Measurements from ENCODE around the gene SHROOM1.

Gene SHROOM1

DNA sequence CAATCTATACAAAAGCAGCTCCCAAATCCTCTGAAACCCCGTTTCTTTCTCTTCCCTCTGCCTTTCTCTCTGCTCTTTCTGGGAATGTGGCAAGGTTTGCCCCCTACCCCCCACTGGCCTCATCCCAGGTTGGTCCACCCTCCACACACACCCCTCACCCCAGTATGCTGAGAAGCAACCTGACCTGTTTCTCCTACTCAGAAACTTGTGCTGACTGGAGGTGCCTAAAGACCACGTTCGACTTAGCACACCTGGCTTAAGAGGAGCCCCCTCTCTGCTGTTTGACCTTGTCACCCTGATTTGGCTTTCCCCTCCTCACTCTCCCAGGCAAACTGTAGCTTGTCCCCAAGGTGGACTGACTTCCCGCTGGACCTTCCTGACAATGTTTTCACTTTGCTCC lies 52.3 kb downstream of the SHROOM1 start:
- H3K4me3 ChIP-seq (ENCODE audit: low read depth, low read length), result peak overlapping the region; percentile 73
- TF ChIP-seq, protein P1, sequence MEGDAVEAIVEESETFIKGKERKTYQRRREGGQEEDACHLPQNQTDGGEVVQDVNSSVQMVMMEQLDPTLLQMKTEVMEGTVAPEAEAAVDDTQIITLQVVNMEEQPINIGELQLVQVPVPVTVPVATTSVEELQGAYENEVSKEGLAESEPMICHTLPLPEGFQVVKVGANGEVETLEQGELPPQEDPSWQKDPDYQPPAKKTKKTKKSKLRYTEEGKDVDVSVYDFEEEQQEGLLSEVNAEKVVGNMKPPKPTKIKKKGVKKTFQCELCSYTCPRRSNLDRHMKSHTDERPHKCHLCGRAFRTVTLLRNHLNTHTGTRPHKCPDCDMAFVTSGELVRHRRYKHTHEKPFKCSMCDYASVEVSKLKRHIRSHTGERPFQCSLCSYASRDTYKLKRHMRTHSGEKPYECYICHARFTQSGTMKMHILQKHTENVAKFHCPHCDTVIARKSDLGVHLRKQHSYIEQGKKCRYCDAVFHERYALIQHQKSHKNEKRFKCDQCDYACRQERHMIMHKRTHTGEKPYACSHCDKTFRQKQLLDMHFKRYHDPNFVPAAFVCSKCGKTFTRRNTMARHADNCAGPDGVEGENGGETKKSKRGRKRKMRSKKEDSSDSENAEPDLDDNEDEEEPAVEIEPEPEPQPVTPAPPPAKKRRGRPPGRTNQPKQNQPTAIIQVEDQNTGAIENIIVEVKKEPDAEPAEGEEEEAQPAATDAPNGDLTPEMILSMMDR (conservative IDR thresholded peaks at IDR 0.05; ENCODE audit: low read depth, low read length), result no peak
- no peak for DNase-seq (ENCODE audit: low read depth)

DNA sequence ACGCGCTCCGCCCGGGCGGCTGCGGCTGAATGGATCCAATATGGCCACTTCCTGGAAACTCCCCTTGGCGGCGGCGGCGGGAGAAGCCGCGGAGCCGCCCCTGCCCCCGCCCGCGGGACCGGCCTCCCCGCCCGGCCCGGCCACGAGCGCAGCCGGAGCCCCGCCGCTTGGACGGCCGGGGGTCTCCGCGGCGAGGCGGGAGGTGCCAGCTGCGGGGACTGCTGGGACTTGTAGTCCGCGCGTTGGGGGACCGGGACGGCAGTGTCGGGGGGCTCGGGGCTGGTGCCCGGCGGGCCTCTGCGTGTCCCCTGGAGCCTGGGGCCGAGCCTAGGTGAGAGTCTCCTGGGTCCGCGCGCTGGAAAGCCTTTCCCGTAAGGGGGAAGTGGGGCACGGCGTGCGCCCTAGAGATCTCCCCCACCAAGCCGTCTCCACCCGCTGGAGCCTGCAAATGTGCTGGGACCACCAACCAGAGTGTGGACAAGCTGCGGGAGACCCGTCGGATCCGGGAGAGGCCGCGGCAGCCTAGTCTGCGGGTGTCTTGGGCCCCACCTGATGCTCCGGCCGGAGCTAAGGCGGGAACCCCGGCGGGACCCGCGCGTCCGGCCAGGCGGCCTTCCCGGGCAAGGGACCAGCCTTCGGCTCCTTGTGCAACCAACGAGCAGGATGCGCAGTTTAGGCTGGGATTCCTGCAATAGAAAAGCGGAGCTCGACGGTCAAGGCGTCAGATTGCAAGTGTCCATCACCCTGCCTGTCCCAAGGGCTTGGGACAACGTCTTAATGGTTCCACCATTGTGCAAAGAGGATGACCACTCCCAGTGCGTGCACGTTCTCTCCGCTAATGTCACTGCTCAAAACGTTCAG lies 53.0 kb downstream of the SHROOM1 start, which contains the start of gene SEPTIN8:
TSS of gene SEPTIN8 (minus strand) at position 31 of the 861 bp plus-strand sequence. CDS start 102 bp downstream, outside the sequence.
- peak within 1 kb of the TSS; percentile 73 for H3K4me3 ChIP-seq (ENCODE audit: low read depth, low read length)
- DNase-seq (ENCODE audit: low read depth), result no peak
- TF ChIP-seq, protein P1 (conservative IDR thresholded peaks at IDR 0.05; ENCODE audit: low read depth, low read length), result no peak

DNA sequence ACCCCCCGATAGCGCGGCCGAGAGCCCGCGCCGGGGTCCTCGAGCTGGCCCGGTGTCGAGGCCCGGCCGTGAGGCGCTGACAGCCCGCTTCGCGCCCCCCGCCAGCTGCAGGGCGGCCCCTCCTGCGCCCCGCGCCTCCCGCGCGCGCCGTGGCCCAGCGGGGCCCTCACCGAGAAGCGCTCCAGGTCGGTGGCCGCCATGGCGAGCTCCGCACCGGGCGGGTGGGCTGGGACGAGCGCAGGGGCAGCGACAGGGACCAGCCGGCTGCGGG lies 53.6 kb downstream of the SHROOM1 start:
- TF ChIP-seq, protein P1 (conservative IDR thresholded peaks at IDR 0.05; ENCODE audit: low read depth, low read length), result no peak
- H3K4me3 ChIP-seq (ENCODE audit: low read depth, low read length), result peak overlapping the region; percentile 73
- no peak for DNase-seq (ENCODE audit: low read depth)

DNA sequence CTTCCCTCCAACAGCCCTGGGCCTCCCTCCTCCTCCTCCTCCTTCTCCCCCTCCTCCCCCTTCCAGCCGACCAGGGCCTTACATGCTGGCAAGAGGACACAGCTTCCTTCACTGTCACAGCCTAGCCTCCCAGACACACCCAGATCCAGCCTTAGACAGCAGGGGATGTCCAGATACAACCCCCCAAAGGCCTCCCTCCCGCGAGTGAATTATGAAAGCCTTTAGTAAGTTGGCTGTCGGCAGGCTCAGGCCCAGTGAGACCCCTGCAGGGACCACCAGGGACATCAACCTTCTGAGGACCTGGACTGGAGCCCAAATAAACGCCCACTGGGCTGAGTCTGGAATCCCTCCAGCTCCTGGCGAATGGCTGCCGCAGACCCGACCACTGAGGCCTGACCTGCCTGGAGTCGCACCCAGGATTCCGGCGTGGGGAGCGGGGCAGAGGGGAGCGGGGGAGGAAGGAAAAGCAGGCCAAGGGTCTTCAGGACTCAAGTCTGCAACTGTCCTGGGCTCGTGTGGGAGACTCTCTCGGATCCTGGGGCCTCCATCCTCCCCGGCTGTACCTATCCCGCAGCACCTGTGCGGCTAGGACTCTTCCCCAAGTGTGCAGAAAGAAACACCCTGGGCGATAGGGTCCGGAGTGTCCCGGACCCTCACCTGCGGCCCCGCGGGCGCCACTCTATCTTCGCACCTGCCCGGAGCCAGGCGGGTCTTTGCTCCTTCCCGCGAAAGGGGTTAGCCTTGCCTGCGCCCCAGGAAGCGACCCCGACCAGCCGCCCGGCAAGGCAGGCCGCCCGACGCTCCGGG lies 54.1 kb downstream of the SHROOM1 start:
- H3K4me3 ChIP-seq (ENCODE audit: low read depth, low read length), result peak overlapping the region; percentile 73
- TF ChIP-seq, protein P1 (conservative IDR thresholded peaks at IDR 0.05; ENCODE audit: low read depth, low read length), result no peak
- DNase-seq (ENCODE audit: low read depth), result no peak

DNA sequence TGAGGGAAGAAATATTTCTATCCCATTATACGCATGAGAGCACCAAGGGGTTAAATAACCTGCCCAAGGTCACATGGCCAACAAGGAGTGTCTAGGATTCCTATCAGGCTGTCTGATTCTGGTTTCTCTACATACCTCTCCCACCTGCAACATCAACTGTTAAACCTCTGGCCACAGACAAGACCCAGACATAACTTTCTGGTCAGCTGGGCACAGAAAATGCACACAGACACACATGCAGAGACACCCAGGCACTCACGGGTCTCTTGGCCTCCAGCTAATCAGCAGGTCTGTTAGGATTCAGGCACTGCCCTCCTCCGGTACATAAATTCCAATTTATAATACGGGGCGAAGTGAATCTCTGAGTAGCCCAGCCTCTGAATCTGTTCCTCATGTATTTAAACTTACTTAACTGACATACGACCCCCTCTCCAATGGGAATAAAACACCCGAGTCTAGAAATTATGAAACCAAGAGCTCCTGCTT lies 54.9 kb downstream of the SHROOM1 start:
- TF ChIP-seq, protein P1 (conservative IDR thresholded peaks at IDR 0.05; ENCODE audit: low read depth, low read length), result no peak

DNA sequence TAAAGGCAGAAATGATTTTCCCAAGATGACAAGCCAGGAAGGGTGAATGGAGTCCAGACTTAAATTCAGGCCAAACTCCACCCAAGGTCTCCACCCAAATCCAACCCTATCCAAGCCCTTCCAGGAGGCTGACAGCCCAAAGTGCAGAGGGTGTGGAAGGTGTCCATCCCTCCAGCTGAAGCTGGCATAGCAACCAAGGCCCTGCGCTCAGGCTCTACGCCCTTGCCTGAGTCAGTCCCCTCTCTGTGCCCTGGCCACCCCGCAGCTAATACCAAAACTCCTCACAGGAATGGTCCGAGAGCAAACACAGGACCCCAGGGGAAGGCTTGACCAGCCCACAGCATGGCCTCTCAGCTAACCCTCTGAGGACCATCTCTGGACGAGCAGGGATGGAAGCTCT lies 55.6 kb downstream of the SHROOM1 start:
- TF ChIP-seq, protein P1 (conservative IDR thresholded peaks at IDR 0.05; ENCODE audit: low read depth, low read length), result no peak
- no peak overlapping the region for H3K4me3 ChIP-seq (ENCODE audit: low read depth, low read length)
- DNase-seq (ENCODE audit: low read depth), result no peak

More for the DNA sequence above, 54.9 kb downstream of the SHROOM1 start:
- DNase-seq (ENCODE audit: low read depth), result no peak
- H3K4me3 ChIP-seq (ENCODE audit: low read depth, low read length), result no peak overlapping the region

Measured in choroid plexus epithelial cell (primary cell).